Muscle layer of colon (tissue), 2 donors: ENCODE measurements around the gene S100A5.
A peak's percentile ranks its signal among the peaks of the same experiment; 100 is the strongest.

Source experiments
- H3K27ac ChIP-seq: one replicate; pipeline ENCODE4 v1.7.0; 2013; ENCODE audit warnings: low read depth, mild to moderate bottlenecking, low read length, moderate library complexity
- H3K27me3 ChIP-seq, 2 donors: one replicate each; pipeline ENCODE4 v1.7.0; 2013; ENCODE audit warnings: low read length in 2 of 2, mild to moderate bottlenecking in 2 of 2; ENCODE audit not compliant: insufficient read depth in 2 of 2, control insufficient read depth in 1 of 2
- H3K36me3 ChIP-seq: one replicate; pipeline ENCODE4 v1.7.0; 2013; ENCODE audit warnings: mild to moderate bottlenecking, low read length; ENCODE audit not compliant: insufficient read depth
- H3K4me1 ChIP-seq: one replicate; pipeline ENCODE4 v1.7.0; 2013; ENCODE audit warnings: mild to moderate bottlenecking, low read length; ENCODE audit not compliant: insufficient read depth
- H3K4me3 ChIP-seq, 2 donors: one replicate each; pipeline ENCODE4 v1.7.0; 2013; ENCODE audit warnings: low read length in 2 of 2, low read depth in 1 of 2, mild to moderate bottlenecking in 1 of 2, moderate library complexity in 1 of 2
- H3K9ac ChIP-seq: one replicate; pipeline ENCODE4 v1.7.0; 2013; ENCODE audit warnings: low read length
- H3K9me3 ChIP-seq: one replicate; pipeline ENCODE4 v1.7.0; 2013; ENCODE audit warnings: mild to moderate bottlenecking, low read length
- donor health status: abdominal sarcoma.
- donor health status: Adenocarcinoma of cecum.

S100A5 gene

GRCh38 chr1:153535242-153536011, 5.3 kb downstream of the S100A5 start, which contains the start of gene S100A6:
TSS of gene S100A6 (minus strand) at chr1:153535991. CDS start at chr1:153535339, 652 bp downstream.
- H3K9ac ChIP-seq, result peak within 1 kb of the TSS; percentile 95
- H3K27me3 ChIP-seq, result no peaks in the 10 kb centered on the region
- peaks cover 47% of the 10 kb centered on the region for H3K4me1 ChIP-seq
- H3K36me3 ChIP-seq, result peaks cover 6% of the 10 kb centered on the region
- peak within 1 kb of the TSS; percentile 98 for H3K27ac ChIP-seq
- peak within 1 kb of the TSS; percentile 82 to 91 for H3K4me3 ChIP-seq
- H3K9me3 ChIP-seq, result no peaks in the 10 kb centered on the region

GRCh38 chr1:153534925-153535241, 5.9 kb downstream of the S100A5 start:
- H3K9ac ChIP-seq, result peak overlapping the region; percentile 94
- peaks cover 6% of the 10 kb centered on the region for H3K36me3 ChIP-seq
- no peaks in the 10 kb centered on the region for H3K27me3 ChIP-seq
- H3K4me3 ChIP-seq, result peak overlapping the region; percentile 82 to 91
- H3K4me1 ChIP-seq, result peaks cover 47% of the 10 kb centered on the region
- H3K9me3 ChIP-seq, result no peaks in the 10 kb centered on the region
- H3K27ac ChIP-seq, result peak overlapping the region; percentile 92

- H3K27me3 ChIP-seq, result no peaks in the 10 kb centered on the region
- peaks cover 47% of the 10 kb centered on the region for H3K4me1 ChIP-seq
- H3K9ac ChIP-seq, result peak overlapping the region; percentile 94
- H3K27ac ChIP-seq, result peak overlapping the region; percentile 92
- no peaks in the 10 kb centered on the region for H3K9me3 ChIP-seq
- peaks cover 6% of the 10 kb centered on the region for H3K36me3 ChIP-seq
- H3K4me3 ChIP-seq, result peak overlapping the region; percentile 82 to 91
Measured at GRCh38 chr1:153534226-153534924, 6.4 kb downstream of the S100A5 start.

GRCh38 chr1:153533689-153534201, 7.0 kb downstream of the S100A5 start:
- peak overlapping the region; percentile 82 to 91 for H3K4me3 ChIP-seq
- H3K27ac ChIP-seq, result peak overlapping the region; percentile 92
- H3K27me3 ChIP-seq, result no peaks in the 10 kb centered on the region
- no peaks in the 10 kb centered on the region for H3K9me3 ChIP-seq
- peak overlapping the region; percentile 94 for H3K9ac ChIP-seq
- peaks cover 47% of the 10 kb centered on the region for H3K4me1 ChIP-seq
- peaks cover 6% of the 10 kb centered on the region for H3K36me3 ChIP-seq

- H3K27ac ChIP-seq, result peak overlapping the region; percentile 92
- peak overlapping the region; percentile 94 for H3K9ac ChIP-seq
- peaks cover 6% of the 10 kb centered on the region for H3K36me3 ChIP-seq
- H3K4me1 ChIP-seq, result peaks cover 47% of the 10 kb centered on the region
- H3K4me3 ChIP-seq, result peak overlapping the region; percentile 82 to 91
- no peaks in the 10 kb centered on the region for H3K27me3 ChIP-seq
- no peaks in the 10 kb centered on the region for H3K9me3 ChIP-seq
Measured at GRCh38 chr1:153532769-153533599, 7.8 kb downstream of the S100A5 start.

GRCh38 chr1:153532181-153532580, 8.6 kb downstream of the S100A5 start:
- H3K27ac ChIP-seq, result peak overlapping the region; percentile 21
- H3K36me3 ChIP-seq, result peaks cover 6% of the 10 kb centered on the region
- H3K4me3 ChIP-seq, result no peak overlapping the region
- no peaks in the 10 kb centered on the region for H3K9me3 ChIP-seq
- H3K9ac ChIP-seq, result no peak overlapping the region
- peaks cover 47% of the 10 kb centered on the region for H3K4me1 ChIP-seq
- H3K27me3 ChIP-seq, result no peaks in the 10 kb centered on the region

GRCh38 chr1:153531638-153532037, 9.1 kb downstream of the S100A5 start:
- no peaks in the 10 kb centered on the region for H3K9me3 ChIP-seq
- H3K4me3 ChIP-seq, result no peak overlapping the region
- H3K4me1 ChIP-seq, result peaks cover 43% of the 10 kb centered on the region
- H3K9ac ChIP-seq, result no peak overlapping the region
- H3K27me3 ChIP-seq, result no peaks in the 10 kb centered on the region
- H3K27ac ChIP-seq, result no peak overlapping the region
- peaks cover 6% of the 10 kb centered on the region for H3K36me3 ChIP-seq

GRCh38 chr1:153527683-153528040, 13.1 kb downstream of the S100A5 start:
- Histone ChIP-seq H3K9me3 (no peaks in the 10 kb centered on the region), H3K9ac (no peak overlapping the region), H3K4me1 (peaks cover 19% of the 10 kb centered on the region), H3K4me3 (no peak overlapping the region), H3K27me3 (no peaks in the 10 kb centered on the region), H3K36me3 (no peaks in the 10 kb centered on the region), H3K27ac (no peak overlapping the region)

GRCh38 chr1:153527023-153527682, 13.6 kb downstream of the S100A5 start:
- Histone ChIP-seq H3K27ac (peak overlapping the region; percentile 44), H3K4me3 (no peak overlapping the region), H3K9me3 (no peaks in the 10 kb centered on the region), H3K27me3 (no peaks in the 10 kb centered on the region), H3K36me3 (no peaks in the 10 kb centered on the region), H3K4me1 (peaks cover 14% of the 10 kb centered on the region), H3K9ac (no peak overlapping the region)

- no peak overlapping the region for H3K27ac ChIP-seq
- H3K36me3 ChIP-seq, result no peaks in the 10 kb centered on the region
- no peaks in the 10 kb centered on the region for H3K9me3 ChIP-seq
- H3K4me1 ChIP-seq, result peaks cover 5% of the 10 kb centered on the region
- H3K4me3 ChIP-seq, result no peak overlapping the region
- no peaks in the 10 kb centered on the region for H3K27me3 ChIP-seq
- H3K9ac ChIP-seq, result no peak overlapping the region
Measured at GRCh38 chr1:153526132-153526543, 14.6 kb downstream of the S100A5 start.
